SK-N-SH (cell line): Measurements from ENCODE around the gene CLEC16A. TPM values are rescaled to one million over a fixed set of nuclear protein-coding genes. Genes with fewer than 3 reads are reported as not detected.

Source experiments
- CTCF ChIA-PET: fragments of 300-600, 350-600 bp; formaldehyde crosslinking; extraction: SDS; loops from one replicate; lab custom pipeline; 2021; lab: Yijun Ruan, JAX
- POLR2A ChIA-PET: fragments of 350-600 bp; sonication (Branson Sonifier 250); formaldehyde crosslinking; extraction: SDS; loops from one replicate; lab custom pipeline; 2020; ENCODE audit warnings: antibody characterized with exemption, inconsistent platforms; lab: Yijun Ruan, JAX
- DNase-seq: peaks from one replicate; pipeline ENCODE4 v3.0.0; 2012
- H2AFZ ChIP-seq: fragments of 200-600 bp; sonication (generic); 2 replicates; pipeline ENCODE4 v1.8.1; 2016; ENCODE audit warnings: antibody characterized with exemption, mild to moderate bottlenecking, low read depth
- H3F3A ChIP-seq: fragments of 200-600 bp; sonication (generic); replicated peaks from 2 replicates; pipeline ENCODE3; 2016; ENCODE audit warnings: antibody characterized with exemption, mild to moderate bottlenecking; ENCODE audit not compliant: insufficient read depth
- H3K27ac ChIP-seq, 2 experiments: fragments of 200-500 bp in 1 of 2; fragments of 200-600 bp in 1 of 2; sonication (Bioruptor generic) in 1 of 2; sonication (generic), shearing (Covaris generic) in 1 of 2; 2 replicates each; pipeline versions ENCODE4 v1.5.1 to v1.6.1; 2014 to 2016; ENCODE audit warnings: low read depth in 2 of 2, inconsistent platforms in 1 of 2, low read length in 1 of 2, mild to moderate bottlenecking in 1 of 2, mixed read lengths in 1 of 2
- H3K27me3 ChIP-seq: fragments of 200-600 bp; sonication (generic), shearing (Covaris generic); 2 replicates; pipeline ENCODE4 v1.6.1; 2016; ENCODE audit warnings: mixed run types; ENCODE audit not compliant: insufficient read depth
- H3K36me3 ChIP-seq, 2 experiments: fragments of 200-500 bp in 1 of 2; fragments of 200-600 bp in 1 of 2; sonication (Bioruptor generic) in 1 of 2; sonication (generic) in 1 of 2; replicated peaks in 1 of 2; 2 replicates each; pipeline versions ENCODE3 to v1.5.1; 2014 to 2016; ENCODE audit warnings: low read length in 1 of 2, mild to moderate bottlenecking in 1 of 2; ENCODE audit not compliant: insufficient read depth in 2 of 2, control insufficient read depth in 1 of 2
- H3K4me1 ChIP-seq, 2 experiments: fragments of 200-500 bp in 1 of 2; fragments of 200-600 bp in 1 of 2; sonication (Bioruptor generic) in 1 of 2; sonication (generic), shearing (Covaris generic) in 1 of 2; 2 replicates each; pipeline versions ENCODE4 v1.5.1 to v1.6.1; 2014 to 2016; ENCODE audit warnings: low read depth in 1 of 2, low read length in 1 of 2, mixed run types in 1 of 2; ENCODE audit not compliant: insufficient read depth in 2 of 2, control insufficient read depth in 1 of 2
- H3K4me2 ChIP-seq: fragments of 200-600 bp; sonication (generic), shearing (Covaris generic); 2 replicates; pipeline ENCODE4 v1.6.1; 2017; ENCODE audit warnings: mixed run types
- H3K4me3 ChIP-seq, 2 experiments: fragments of 200-500 bp in 1 of 2; fragments of 200-600 bp in 1 of 2; sonication (Bioruptor generic) in 1 of 2; sonication (generic), shearing (Covaris generic) in 1 of 2; 2 replicates each; pipeline versions ENCODE4 v1.5.1 to v1.8.1; 2014 to 2016; ENCODE audit warnings: low read depth in 2 of 2, inconsistent platforms in 1 of 2, low read length in 1 of 2, mild to moderate bottlenecking in 1 of 2, mixed read lengths in 1 of 2, moderate library complexity in 1 of 2
- H3K79me2 ChIP-seq: fragments of 200-600 bp; sonication (generic); 2 replicates; pipeline ENCODE4 v1.8.1; 2017; ENCODE audit warnings: mild to moderate bottlenecking; ENCODE audit not compliant: insufficient read depth
- H3K9ac ChIP-seq: fragments of 200-600 bp; sonication (generic); 2 replicates; pipeline ENCODE4 v1.6.1; 2017; ENCODE audit warnings: mixed run types
- H3K9me2 ChIP-seq: fragments of 200-600 bp; sonication (generic); 2 replicates; pipeline ENCODE4 v1.6.1; 2017; ENCODE audit warnings: mixed run types
- H3K9me3 ChIP-seq: fragments of 200-600 bp; sonication (generic); 2 replicates; pipeline ENCODE4 v1.6.1; 2017; ENCODE audit warnings: mixed run types, mild to moderate bottlenecking, moderate library complexity
- H4K20me1 ChIP-seq: fragments of 200-600 bp; sonication (generic); 2 replicates; pipeline ENCODE4 v1.6.1; 2017; ENCODE audit warnings: mild to moderate bottlenecking, mixed run types; ENCODE audit not compliant: insufficient read depth
- ELF1 ChIP-seq: IDR thresholded peaks from 2 replicates; pipeline ENCODE4 v1.4.0; 2012
- EP300 ChIP-seq, 2 experiments: IDR thresholded peaks; 2 replicates each; pipeline versions ENCODE4 v1.4.0 to v1.6.1; 2012; ENCODE audit warnings: borderline replicate concordance in 1 of 2, low read depth in 1 of 2, low read length in 1 of 2
- FOXJ3 ChIP-seq: sonication (generic); formaldehyde crosslinking; IDR thresholded peaks from 2 replicates; pipeline ENCODE4 v1.5.1; 2020; ENCODE audit warnings: mild to moderate bottlenecking, missing genetic modification reagents
- GATA2 ChIP-seq: sonication (generic); formaldehyde crosslinking; IDR thresholded peaks from 2 replicates; pipeline ENCODE4 v1.5.0; 2020; ENCODE audit warnings: mild to moderate bottlenecking, missing genetic modification reagents
- IRF3 ChIP-seq: fragments of 150-350 bp; IDR thresholded peaks from 2 replicates; pipeline ENCODE4 v1.6.1; 2016; ENCODE audit warnings: mild to moderate bottlenecking, low read depth, low read length
- JUND ChIP-seq: IDR thresholded peaks from 2 replicates; pipeline ENCODE4 v1.4.0; 2012
- NRF1 ChIP-seq: IDR thresholded peaks from 2 replicates; pipeline ENCODE4 v1.6.1; 2012; ENCODE audit warnings: low read depth, mild to moderate bottlenecking, low read length
- RCOR1 ChIP-seq: fragments of 150-350 bp; IDR thresholded peaks from 2 replicates; pipeline ENCODE4 v1.6.1; 2017; ENCODE audit warnings: antibody characterized with exemption, low read length
- REST ChIP-seq: IDR thresholded peaks from 2 replicates; pipeline ENCODE4 v1.6.1; 2012; ENCODE audit warnings: mild to moderate bottlenecking, low read depth, low read length, moderate library complexity
- TEAD4 ChIP-seq: IDR thresholded peaks from 2 replicates; pipeline ENCODE4 v1.4.0; 2012; ENCODE audit warnings: mild to moderate bottlenecking, borderline replicate concordance; ENCODE audit not compliant: insufficient read depth
- USF1 ChIP-seq: IDR thresholded peaks from 2 replicates; pipeline ENCODE4 v1.4.0; 2012; ENCODE audit warnings: low read depth, borderline replicate concordance
- WGBS: methylation state at CpG from one replicate; pipeline ENCODE4 v1.1.6; 2017; ENCODE audit warnings: low lambda C conversion rate; 5-methylcytosine and 5-hydroxymethylcytosine counted together
- polyA plus RNA-seq, 3 experiments: library from polyadenylated mRNA; depleted of rRNA; stranded (reverse); fragments of >200 nt; gene quantifications; 2 replicates each; pipeline ENCODE4 v1.2.3, GENCODE V29; 2012

CLEC16A gene
- polyA plus RNA-seq, 1 of the 3 experiments (the other 2 are of a cell fraction) = 13.7 TPM

GRCh38 chr16:11022002-11022401 lies 77.6 kb downstream of the CLEC16A start (continued):
- TF ChIP-seq IRF3 (no peak), USF1 (no peak), FOXJ3 (CRISPR knock-in tag) (no peak), ELF1 (no peak), EP300 (IDR thresholded peaks at IDR 0.05; ENCODE audit: borderline replicate concordance in 1 of 2, low read depth in 1 of 2, low read length in 1 of 2) (no peak), TEAD4 (no peak)

GRCh38 chr16:11023262-11024039 lies 79.1 kb downstream of the CLEC16A start:
- Histone ChIP-seq H3K27ac (no peak overlapping the region), H3K4me1 (peaks cover 0 to 16% of the 10 kb centered on the region in 2 experiments; a peak in 2 of 4 replicates), H3K9ac (no peak overlapping the region)
- TF ChIP-seq GATA2 (CRISPR knock-in tag) (no peak), EP300 (IDR thresholded peaks at IDR 0.05; ENCODE audit: borderline replicate concordance in 1 of 2, low read depth in 1 of 2, low read length in 1 of 2) (no peak), IRF3 (no peak), JUND (no peak), REST (no peak), USF1 (no peak), NRF1 (no peak), RCOR1 (no peak)
- TF ChIP-seq, all 33 proteins: peak for 0
- Histone ChIP-seq H3F3A (no peaks in the 10 kb centered on the region), H3K9me2 (no peaks in the 10 kb centered on the region), H2AFZ (no peak overlapping the region), H3K27me3 (no peaks in the 10 kb centered on the region), H3K4me2 (no peak overlapping the region), H3K9me3 (peaks cover 6% of the 10 kb centered on the region; the same call in 1 of the 2 replicates), H4K20me1 (no peaks in the 10 kb centered on the region), H3K36me3 (peaks cover 29 to 40% of the 10 kb centered on the region in 2 experiments), H3K79me2 (no peaks in the 10 kb centered on the region), H3K4me3 (no peak overlapping the region)
- no peak for DNase-seq
- ChIA-PET POLR2A (no interaction called here), CTCF (interaction anchor here (1.0 to 1.4 kb wide), 2 partner anchors 11 to 60 kb away, joined by 3 read pairs; no protein-coding TSS in a partner anchor)
- WGBS = 92% methylated on average over 3 of the region's 3 CpGs
